Measurements from ENCODE around the gene ZNF423. TPM values are rescaled to one million over a fixed set of nuclear protein-coding genes. Genes with fewer than 3 reads are reported as not detected.
"Not testable (repeated sequence)": the region's sequence is repeated elsewhere in the genome, so short reads cannot be mapped to it uniquely, and the experiment has no call there.

The ZNF423 gene
- 10 to 100 TPM; 28.0 to 38.7 (median 29.0) TPM for polyA plus RNA-seq (ENCODE audit: insufficient read length in 4 of 4)

- no peak for DNase-seq (ENCODE audit: low read depth in 4 of 4, low spot score in 3 of 4)
Observed at GRCh38 chr16:49855822-49856671, at the start of gene ZNF423. Gene ZNF423, minus strand, starts transcription at chr16:49856112. Its CDS starts 338 bp downstream, at chr16:49855774.

GRCh38 chr16:49904348-49905062 lies 48.6 kb upstream of the ZNF423 start:
- DNase-seq (ENCODE audit: low read depth in 4 of 4, low spot score in 3 of 4) = no peak

- DNase-seq (ENCODE audit: low read depth in 4 of 4, low spot score in 3 of 4) = no peak
Observed at GRCh38 chr16:49902908-49903307, 47.0 kb upstream of the ZNF423 start.

GRCh38 chr16:49901711-49902110 lies 45.8 kb upstream of the ZNF423 start:
- DNase-seq (ENCODE audit: low read depth in 4 of 4, low spot score in 3 of 4) = no peak

- DNase-seq (ENCODE audit: low read depth in 4 of 4, low spot score in 3 of 4) = no peak
Observed at GRCh38 chr16:49900875-49901274, 45.0 kb upstream of the ZNF423 start.

- DNase-seq (ENCODE audit: low read depth in 4 of 4, low spot score in 3 of 4) = no peak
Observed at GRCh38 chr16:49899991-49900695, 44.2 kb upstream of the ZNF423 start.

- no peak for DNase-seq (ENCODE audit: low read depth in 4 of 4, low spot score in 3 of 4)
Observed at GRCh38 chr16:49896447-49896964, 40.6 kb upstream of the ZNF423 start.

- no peak for DNase-seq (ENCODE audit: low read depth in 4 of 4, low spot score in 3 of 4)
Observed at GRCh38 chr16:49890876-49891275, 35.0 kb upstream of the ZNF423 start.

- no peak for DNase-seq (ENCODE audit: low read depth in 4 of 4, low spot score in 3 of 4)
Observed at GRCh38 chr16:49889725-49890397, 33.9 kb upstream of the ZNF423 start.

- no peak for DNase-seq (ENCODE audit: low read depth in 4 of 4, low spot score in 3 of 4)
Observed at GRCh38 chr16:49886554-49887094, 30.7 kb upstream of the ZNF423 start.

- no peak for DNase-seq (ENCODE audit: low read depth in 4 of 4, low spot score in 3 of 4)
Observed at GRCh38 chr16:49884033-49885015, 28.4 kb upstream of the ZNF423 start.

- DNase-seq (ENCODE audit: low read depth in 4 of 4, low spot score in 3 of 4) = no peak
Observed at GRCh38 chr16:49883076-49884014, 27.4 kb upstream of the ZNF423 start.

GRCh38 chr16:49881890-49882289 lies 26.0 kb upstream of the ZNF423 start:
- no peak for DNase-seq (ENCODE audit: low read depth in 4 of 4, low spot score in 3 of 4)

- DNase-seq (ENCODE audit: low read depth in 4 of 4, low spot score in 3 of 4) = not testable (repeated sequence)
Observed at GRCh38 chr16:49878540-49878939, 22.6 kb upstream of the ZNF423 start.

GRCh38 chr16:49876716-49877129 lies 20.8 kb upstream of the ZNF423 start:
- DNase-seq (ENCODE audit: low read depth in 4 of 4, low spot score in 3 of 4) = no peak

- no peak for DNase-seq (ENCODE audit: low read depth in 4 of 4, low spot score in 3 of 4)
Observed at GRCh38 chr16:49875806-49876715, 20.1 kb upstream of the ZNF423 start.
